SK-N-SH treated with all-trans-retinoic acid at 6 μM for 48 hours (cell line): ENCODE results near the gene ZNF138.

Experiments used
- ATAC-seq: fragments of 200-7000 bp; cut with Tn5 transposase; 3 replicates; pipeline ENCODE4 v1.9.1; 2020; ENCODE audit warnings: mild to moderate bottlenecking, moderate library complexity
- ARNTL ChIP-seq: fragments of 450-650 bp; formaldehyde crosslinking; IDR thresholded peaks from 2 replicates; pipeline ENCODE4 v1.5.0; 2020; ENCODE audit warnings: low read depth, mild to moderate bottlenecking, moderate library complexity, borderline replicate concordance
- CSDC2 ChIP-seq: fragments of 250-450 bp; sonication (Bioruptor Pico); IDR thresholded peaks from 2 replicates; pipeline ENCODE4 v1.5.0; 2020; ENCODE audit warnings: mild to moderate bottlenecking, moderate library complexity
- ESRRG ChIP-seq: fragments of 250-450 bp; sonication (Bioruptor Pico); IDR thresholded peaks from 2 replicates; pipeline ENCODE4 v1.6.1; 2021; ENCODE audit warnings: mild to moderate bottlenecking
- GLIS3 ChIP-seq: fragments of 250-450 bp; sonication (Bioruptor Pico); IDR thresholded peaks from 2 replicates; pipeline ENCODE4 v1.5.0; 2020; ENCODE audit warnings: mild to moderate bottlenecking, moderate library complexity
- ISL1 ChIP-seq: fragments of 250-450 bp; sonication (Bioruptor Pico); IDR thresholded peaks from 2 replicates; pipeline ENCODE4 v2.1.2; 2022; ENCODE audit warnings: mild to moderate bottlenecking, moderate library complexity
- OSR1 ChIP-seq: fragments of 250-450 bp; sonication (Bioruptor Pico); IDR thresholded peaks from 2 replicates; pipeline ENCODE4 v1.8.0; 2022; ENCODE audit warnings: moderate library complexity, mild to moderate bottlenecking, inconsistent platforms
- PPARA ChIP-seq: fragments of 250-450 bp; sonication (Bioruptor Pico); IDR thresholded peaks from 2 replicates; pipeline ENCODE4 v1.5.0; 2020; ENCODE audit warnings: mild to moderate bottlenecking, borderline replicate concordance
- RARB ChIP-seq: fragments of 250-450 bp; sonication (Bioruptor Pico); IDR thresholded peaks from 2 replicates; pipeline ENCODE4 v1.8.0; 2021; ENCODE audit warnings: mild to moderate bottlenecking, moderate library complexity
- SNAI2 ChIP-seq: fragments of 250-450 bp; sonication (Bioruptor Pico); IDR thresholded peaks from 2 replicates; pipeline ENCODE4 v1.5.0; 2020; ENCODE audit warnings: mild to moderate bottlenecking, moderate library complexity
- TCF4 ChIP-seq: fragments of 250-450 bp; sonication (Bioruptor Pico); IDR thresholded peaks from 2 replicates; pipeline ENCODE4 v1.8.0; 2021; ENCODE audit warnings: mild to moderate bottlenecking, moderate library complexity, borderline replicate concordance
- TOX ChIP-seq: fragments of 250-450 bp; sonication (Bioruptor Pico); IDR thresholded peaks from 2 replicates; pipeline ENCODE4 v1.8.0; 2021; ENCODE audit warnings: mild to moderate bottlenecking, moderate library complexity, borderline replicate concordance
- ZC3H10 ChIP-seq: fragments of 250-450 bp; sonication (Bioruptor Pico); IDR thresholded peaks from 2 replicates; pipeline ENCODE4 v1.5.1; 2021; ENCODE audit warnings: mild to moderate bottlenecking, moderate library complexity
- ZFP3 ChIP-seq: fragments of 250-450 bp; sonication (Bioruptor Pico); IDR thresholded peaks from 2 replicates; pipeline ENCODE4 v1.5.0; 2020; ENCODE audit warnings: mild to moderate bottlenecking, moderate library complexity
- ZFP30 ChIP-seq: fragments of 450-650 bp; formaldehyde crosslinking; IDR thresholded peaks from 2 replicates; pipeline ENCODE4 v1.5.0; 2022; ENCODE audit warnings: mild to moderate bottlenecking, moderate library complexity
- ZNF565 ChIP-seq: fragments of 450-650 bp; formaldehyde crosslinking; conservative IDR thresholded peaks from 2 replicates; pipeline ENCODE4 v1.5.0; 2020; ENCODE audit warnings: low read depth, mild to moderate bottlenecking, moderate library complexity
- ZNF70 ChIP-seq: fragments of 450-650 bp; formaldehyde crosslinking; IDR thresholded peaks from 2 replicates; pipeline ENCODE4 v1.5.0; 2020; ENCODE audit warnings: mild to moderate bottlenecking, moderate library complexity
- ZNF8 ChIP-seq: fragments of 450-650 bp; formaldehyde crosslinking; IDR thresholded peaks from 2 replicates; pipeline ENCODE4 v1.5.0; 2020; ENCODE audit warnings: mild to moderate bottlenecking, moderate library complexity
- TF ChIP-seq, protein P1 (sequence below): fragments of 250-450 bp; sonication (Bioruptor Pico); IDR thresholded peaks from 2 replicates; pipeline ENCODE4 v1.5.1; 2021; ENCODE audit warnings: mild to moderate bottlenecking, moderate library complexity
- TF ChIP-seq, protein P2 (sequence below): fragments of 250-450 bp; sonication (Bioruptor Pico); IDR thresholded peaks from 2 replicates; pipeline ENCODE4 v1.5.0; 2020; ENCODE audit warnings: mild to moderate bottlenecking, moderate library complexity
- TF ChIP-seq, protein P3 (sequence below): fragments of 250-450 bp; sonication (Bioruptor Pico); IDR thresholded peaks from 2 replicates; pipeline ENCODE4 v1.8.0; 2021; ENCODE audit warnings: low read depth, mild to moderate bottlenecking, moderate library complexity, borderline replicate concordance
- TF ChIP-seq, protein P4 (sequence below): fragments of 250-450 bp; sonication (Bioruptor Pico); IDR thresholded peaks from 2 replicates; pipeline ENCODE4 v1.8.0; 2020; ENCODE audit warnings: mild to moderate bottlenecking, moderate library complexity, borderline replicate concordance

The ZNF138 gene

DNA sequence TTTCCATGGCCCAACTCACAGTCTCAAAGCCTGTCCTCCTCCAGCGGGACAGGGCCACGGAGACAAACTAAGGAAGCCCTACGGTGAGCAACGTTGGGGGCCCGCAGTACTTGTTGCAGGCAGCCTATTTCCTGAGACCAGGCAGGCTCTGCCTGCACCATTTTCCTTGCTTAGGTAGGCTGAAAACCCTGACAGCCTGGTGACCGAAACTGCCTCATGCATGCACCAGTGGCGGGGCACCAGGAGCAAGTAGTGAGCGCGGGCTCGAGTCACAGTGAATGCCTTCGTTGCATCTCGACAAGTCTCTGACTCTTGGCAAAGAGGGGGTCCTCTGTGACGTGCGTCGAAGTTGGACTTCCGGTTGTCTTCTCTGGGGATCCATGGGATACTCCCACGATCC lies 85.6 kb downstream of the ZNF138 start:
- no peak for ATAC-seq

DNA sequence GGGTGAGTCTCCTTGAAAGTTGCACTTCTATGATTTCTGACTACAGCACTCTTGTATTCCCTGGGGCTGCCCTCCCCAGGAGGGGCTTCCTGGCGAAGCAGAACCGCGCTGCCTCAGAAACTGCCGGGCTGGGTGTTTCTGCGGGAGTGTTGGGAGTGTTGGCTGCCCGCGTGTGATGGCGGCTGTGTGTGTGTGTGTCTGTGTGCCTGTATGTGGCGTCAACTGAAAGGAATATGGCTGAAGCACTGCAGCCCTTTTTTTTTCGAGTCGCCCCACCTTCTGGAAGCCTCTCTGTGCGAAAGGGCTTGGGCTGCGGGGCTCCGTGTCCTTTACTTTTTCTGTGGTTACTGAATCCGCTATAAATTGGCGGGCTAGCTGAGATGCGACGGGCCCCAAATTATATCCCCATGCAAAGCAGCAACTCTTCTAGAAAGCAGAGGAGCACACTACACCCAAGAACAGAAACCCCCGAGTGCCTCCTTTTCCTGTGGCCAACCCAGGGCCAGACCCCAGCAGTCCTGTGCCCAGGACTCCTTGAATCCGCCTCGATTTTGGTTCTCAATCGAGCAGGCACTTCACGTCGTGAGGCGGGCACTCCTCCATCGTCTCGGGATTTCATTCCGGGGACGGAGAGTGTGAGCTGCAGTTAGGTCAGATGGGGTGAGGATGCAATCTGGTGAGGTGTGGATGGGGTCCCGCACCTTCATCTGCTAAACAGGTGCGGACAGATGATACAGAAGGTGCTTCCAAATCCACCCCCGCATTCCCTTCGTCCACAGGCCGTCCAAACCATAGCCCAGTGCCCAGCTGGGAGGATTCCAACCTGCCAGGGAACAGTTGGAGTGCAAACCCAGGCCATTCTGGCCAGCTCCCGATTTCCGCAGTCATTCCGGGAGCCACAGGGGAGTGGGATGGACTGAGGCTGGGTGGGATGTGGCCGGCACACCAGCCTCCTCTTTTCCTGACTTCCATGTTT lies 86.4 kb downstream of the ZNF138 start:
- TF ChIP-seq ZNF565 (CRISPR knock-in tag): no peak
- TF ChIP-seq PPARA: no peak
- TF ChIP-seq CSDC2 (CRISPR knock-in tag): no peak
- ATAC-seq: no peak

More for the DNA sequence above, 85.6 kb downstream of the ZNF138 start:
- TF ChIP-seq TOX (CRISPR knock-in tag): no peak
- no peak for TF ChIP-seq ZFP30
- TF ChIP-seq ZNF8 (CRISPR knock-in tag): no peak
- TF ChIP-seq TCF4 (CRISPR knock-in tag): no peak
- TF ChIP-seq ARNTL (CRISPR knock-in tag): no peak
- TF ChIP-seq ZFP3 (CRISPR knock-in tag): no peak
- no peak for TF ChIP-seq SNAI2
- no peak for TF ChIP-seq PPARA
- no peak for TF ChIP-seq ESRRG
- TF ChIP-seq, protein P1, sequence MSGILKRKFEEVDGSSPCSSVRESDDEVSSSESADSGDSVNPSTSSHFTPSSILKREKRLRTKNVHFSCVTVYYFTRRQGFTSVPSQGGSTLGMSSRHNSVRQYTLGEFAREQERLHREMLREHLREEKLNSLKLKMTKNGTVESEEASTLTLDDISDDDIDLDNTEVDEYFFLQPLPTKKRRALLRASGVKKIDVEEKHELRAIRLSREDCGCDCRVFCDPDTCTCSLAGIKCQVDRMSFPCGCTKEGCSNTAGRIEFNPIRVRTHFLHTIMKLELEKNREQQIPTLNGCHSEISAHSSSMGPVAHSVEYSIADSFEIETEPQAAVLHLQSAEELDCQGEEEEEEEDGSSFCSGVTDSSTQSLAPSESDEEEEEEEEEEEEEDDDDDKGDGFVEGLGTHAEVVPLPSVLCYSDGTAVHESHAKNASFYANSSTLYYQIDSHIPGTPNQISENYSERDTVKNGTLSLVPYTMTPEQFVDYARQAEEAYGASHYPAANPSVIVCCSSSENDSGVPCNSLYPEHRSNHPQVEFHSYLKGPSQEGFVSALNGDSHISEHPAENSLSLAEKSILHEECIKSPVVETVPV (CRISPR knock-in tag): no peak
- TF ChIP-seq, protein P2, sequence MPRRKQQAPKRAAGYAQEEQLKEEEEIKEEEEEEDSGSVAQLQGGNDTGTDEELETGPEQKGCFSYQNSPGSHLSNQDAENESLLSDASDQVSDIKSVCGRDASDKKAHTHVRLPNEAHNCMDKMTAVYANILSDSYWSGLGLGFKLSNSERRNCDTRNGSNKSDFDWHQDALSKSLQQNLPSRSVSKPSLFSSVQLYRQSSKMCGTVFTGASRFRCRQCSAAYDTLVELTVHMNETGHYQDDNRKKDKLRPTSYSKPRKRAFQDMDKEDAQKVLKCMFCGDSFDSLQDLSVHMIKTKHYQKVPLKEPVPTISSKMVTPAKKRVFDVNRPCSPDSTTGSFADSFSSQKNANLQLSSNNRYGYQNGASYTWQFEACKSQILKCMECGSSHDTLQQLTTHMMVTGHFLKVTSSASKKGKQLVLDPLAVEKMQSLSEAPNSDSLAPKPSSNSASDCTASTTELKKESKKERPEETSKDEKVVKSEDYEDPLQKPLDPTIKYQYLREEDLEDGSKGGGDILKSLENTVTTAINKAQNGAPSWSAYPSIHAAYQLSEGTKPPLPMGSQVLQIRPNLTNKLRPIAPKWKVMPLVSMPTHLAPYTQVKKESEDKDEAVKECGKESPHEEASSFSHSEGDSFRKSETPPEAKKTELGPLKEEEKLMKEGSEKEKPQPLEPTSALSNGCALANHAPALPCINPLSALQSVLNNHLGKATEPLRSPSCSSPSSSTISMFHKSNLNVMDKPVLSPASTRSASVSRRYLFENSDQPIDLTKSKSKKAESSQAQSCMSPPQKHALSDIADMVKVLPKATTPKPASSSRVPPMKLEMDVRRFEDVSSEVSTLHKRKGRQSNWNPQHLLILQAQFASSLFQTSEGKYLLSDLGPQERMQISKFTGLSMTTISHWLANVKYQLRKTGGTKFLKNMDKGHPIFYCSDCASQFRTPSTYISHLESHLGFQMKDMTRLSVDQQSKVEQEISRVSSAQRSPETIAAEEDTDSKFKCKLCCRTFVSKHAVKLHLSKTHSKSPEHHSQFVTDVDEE (CRISPR knock-in tag): no peak
- TF ChIP-seq ISL1: no peak
- TF ChIP-seq, protein P3, sequence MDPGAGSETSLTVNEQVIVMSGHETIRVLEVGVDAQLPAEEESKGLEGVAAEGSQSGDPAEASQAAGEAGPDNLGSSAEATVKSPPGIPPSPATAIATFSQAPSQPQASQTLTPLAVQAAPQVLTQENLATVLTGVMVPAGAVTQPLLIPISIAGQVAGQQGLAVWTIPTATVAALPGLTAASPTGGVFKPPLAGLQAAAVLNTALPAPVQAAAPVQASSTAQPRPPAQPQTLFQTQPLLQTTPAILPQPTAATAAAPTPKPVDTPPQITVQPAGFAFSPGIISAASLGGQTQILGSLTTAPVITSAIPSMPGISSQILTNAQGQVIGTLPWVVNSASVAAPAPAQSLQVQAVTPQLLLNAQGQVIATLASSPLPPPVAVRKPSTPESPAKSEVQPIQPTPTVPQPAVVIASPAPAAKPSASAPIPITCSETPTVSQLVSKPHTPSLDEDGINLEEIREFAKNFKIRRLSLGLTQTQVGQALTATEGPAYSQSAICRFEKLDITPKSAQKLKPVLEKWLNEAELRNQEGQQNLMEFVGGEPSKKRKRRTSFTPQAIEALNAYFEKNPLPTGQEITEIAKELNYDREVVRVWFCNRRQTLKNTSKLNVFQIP (CRISPR knock-in tag): no peak
- TF ChIP-seq, protein P4, sequence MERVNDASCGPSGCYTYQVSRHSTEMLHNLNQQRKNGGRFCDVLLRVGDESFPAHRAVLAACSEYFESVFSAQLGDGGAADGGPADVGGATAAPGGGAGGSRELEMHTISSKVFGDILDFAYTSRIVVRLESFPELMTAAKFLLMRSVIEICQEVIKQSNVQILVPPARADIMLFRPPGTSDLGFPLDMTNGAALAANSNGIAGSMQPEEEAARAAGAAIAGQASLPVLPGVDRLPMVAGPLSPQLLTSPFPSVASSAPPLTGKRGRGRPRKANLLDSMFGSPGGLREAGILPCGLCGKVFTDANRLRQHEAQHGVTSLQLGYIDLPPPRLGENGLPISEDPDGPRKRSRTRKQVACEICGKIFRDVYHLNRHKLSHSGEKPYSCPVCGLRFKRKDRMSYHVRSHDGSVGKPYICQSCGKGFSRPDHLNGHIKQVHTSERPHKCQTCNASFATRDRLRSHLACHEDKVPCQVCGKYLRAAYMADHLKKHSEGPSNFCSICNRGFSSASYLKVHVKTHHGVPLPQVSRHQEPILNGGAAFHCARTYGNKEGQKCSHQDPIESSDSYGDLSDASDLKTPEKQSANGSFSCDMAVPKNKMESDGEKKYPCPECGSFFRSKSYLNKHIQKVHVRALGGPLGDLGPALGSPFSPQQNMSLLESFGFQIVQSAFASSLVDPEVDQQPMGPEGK: no peak
- TF ChIP-seq CSDC2 (CRISPR knock-in tag): no peak
- no peak for TF ChIP-seq OSR1
- TF ChIP-seq ZNF565 (CRISPR knock-in tag): no peak

DNA sequence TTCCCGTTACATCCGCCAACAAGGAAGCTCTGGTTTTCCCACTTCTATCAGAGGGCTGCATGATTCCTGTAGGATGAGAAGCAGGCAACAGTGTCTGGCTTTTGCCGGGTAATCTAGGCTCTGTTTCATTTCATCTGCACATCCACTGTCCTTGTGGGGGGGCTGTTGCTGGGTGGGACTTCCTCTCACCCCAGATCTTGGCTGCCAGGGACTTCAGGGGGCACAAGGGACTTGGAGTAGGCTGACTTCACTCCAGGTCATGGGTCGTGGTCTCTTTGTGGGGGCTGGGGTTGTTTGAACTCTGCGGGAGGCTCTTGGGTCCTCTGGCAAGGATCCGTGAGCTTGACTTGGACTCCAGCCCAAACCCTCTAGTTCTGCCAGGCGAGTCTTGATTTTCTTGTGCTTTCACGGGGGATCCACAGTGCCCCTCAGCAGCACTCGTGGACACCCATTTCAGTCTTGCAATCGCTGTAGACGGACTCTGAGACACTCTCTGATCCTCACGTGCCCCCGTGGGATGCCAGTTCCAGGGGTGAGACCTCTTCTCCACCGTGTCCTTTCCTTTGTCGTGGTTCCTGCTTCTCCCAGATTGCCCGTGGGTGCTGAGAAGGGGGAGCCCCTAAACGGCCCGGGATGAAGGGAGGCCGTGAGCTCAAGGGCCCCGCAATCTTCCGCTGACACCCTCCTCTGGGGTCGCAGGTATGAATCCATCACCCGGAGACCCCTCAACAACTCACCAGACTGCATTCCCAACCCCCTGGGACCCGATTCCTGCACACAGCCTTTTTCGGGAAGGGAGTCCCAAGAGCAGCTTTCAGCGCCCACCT lies 87.4 kb downstream of the ZNF138 start:
- TF ChIP-seq ESRRG (no peak), TCF4 (CRISPR knock-in tag) (no peak), ZC3H10 (CRISPR knock-in tag) (no peak), ZFP30 (no peak), ZNF565 (CRISPR knock-in tag) (no peak), ZNF70 (CRISPR knock-in tag) (no peak), ISL1 (no peak), ZFP3 (CRISPR knock-in tag) (no peak), GLIS3 (CRISPR knock-in tag) (no peak), RARB (CRISPR knock-in tag) (no peak), PPARA (no peak), ZNF8 (CRISPR knock-in tag) (no peak)
- ATAC-seq: no peak
